ENCODE measurements around the gene MRTFA. TPM values are rescaled to one million over a fixed set of nuclear protein-coding genes. Genes with fewer than 3 reads are reported as not detected.

The MRTFA gene
- total and polyA plus RNA-seq, 9 of the 15 experiments (the other 6 are each of a cell fraction or from before 2014, with no cell fraction given) = 0.84 to 21.1 (median 3.7) TPM

DNA sequence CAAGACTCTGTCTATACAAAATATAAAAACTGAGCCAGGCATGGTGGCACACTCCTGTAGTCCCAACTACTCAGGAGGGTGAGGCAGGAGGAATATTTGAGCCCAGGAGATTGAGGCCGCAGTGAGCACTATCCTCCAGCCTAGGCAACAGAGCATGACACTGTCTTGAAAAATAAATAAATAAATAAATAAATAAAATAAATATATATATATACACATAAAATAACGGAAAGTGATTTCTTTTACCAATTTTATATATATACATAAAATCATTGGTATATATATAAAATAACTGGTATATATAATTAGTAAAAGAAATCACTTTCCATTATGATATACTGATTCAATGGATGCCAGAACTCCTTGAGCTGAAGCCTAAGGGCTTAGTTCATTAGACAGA lies 91.8 kb downstream of the MRTFA start:
- BruUV-seq (replicated peaks) = no TSS peak
- intact Hi-C loops (cut with micrococcal nuclease) = no loop called here
- no peak overlapping the region for H3K4me2 ChIP-seq (ENCODE audit: insufficient read depth, low read length)
- no peaks in the 10 kb centered on the region for H3K9me1 ChIP-seq (ENCODE audit: control insufficient read depth, insufficient read depth, low read length)
- DNase-seq (ENCODE audit: extremely low read depth in 1 of 4, low spot score in 3 of 4) = no peak
- H3K4me3 ChIP-seq = no peak overlapping the region
- no peak overlapping the region for H3K27ac ChIP-seq (ENCODE audit: extremely low read depth, low read depth, low read length)
- in situ Hi-C loops (cut with MboI) = no loop called here
- no peaks in the 10 kb centered on the region for H4K20me1 ChIP-seq (replicated peaks; ENCODE audit: control insufficient read depth, insufficient read depth, low read length)
- H3K79me2 ChIP-seq (ENCODE audit: control insufficient read depth, insufficient read depth, low read length) = 0 out of 3 replicates have a peak, but pooled peaks cover 2% of the 10 kb centered on the region
- no peak overlapping the region for H3K9ac ChIP-seq (ENCODE audit: insufficient read depth in 1 of 2, low read depth in 2 of 2, low read length in 2 of 2)
- no peaks in the 10 kb centered on the region for H3K36me3 ChIP-seq (ENCODE audit: control insufficient read depth, insufficient read depth, low read length)
- POLR2A ChIA-PET = interaction anchor here (1.4 kb wide), 1 partner anchor 11 kb away, joined by 4 read pairs; no protein-coding TSS in a partner anchor
- no peaks in the 10 kb centered on the region for H3K9me3 ChIP-seq (replicated peaks; ENCODE audit: control insufficient read depth, insufficient read depth, low read depth, low read length)
- 100% methylated on average over 1 of the region's 2 CpGs for WGBS (ENCODE audit: insufficient coverage, low coverage, missing lambda C conversion rate)
- no peaks in the 10 kb centered on the region for H3K27me3 ChIP-seq (ENCODE audit: control insufficient read depth in 2 of 2, insufficient read depth in 2 of 2, low read length in 2 of 2)
- FAIRE-seq = no peak
- no peak for ATAC-seq
- H3K4me1 ChIP-seq (replicated peaks in 1 of 2; ENCODE audit: control insufficient read depth in 2 of 2, insufficient read depth in 2 of 2, low read length in 2 of 2) = no peaks in the 10 kb centered on the region; a peak in 1 of 5 replicates
- no peak overlapping the region for H2AFZ ChIP-seq (ENCODE audit: low read depth, low read length)
- no peak for TF ChIP-seq BCL6 (CRISPR knock-in tag; IDR thresholded peaks at IDR 0.05)
- no peak for TF ChIP-seq STAG1 (CRISPR knock-in tag; IDR thresholded peaks at IDR 0.05; ENCODE audit: borderline replicate concordance)
- no peak for TF ChIP-seq ZNF507 (tag; conservative IDR thresholded peaks at IDR 0.05)
- no peak for TF ChIP-seq ZNF41 (CRISPR knock-in tag; conservative IDR thresholded peaks at IDR 0.05)
- no peak for TF ChIP-seq TEAD1 (CRISPR knock-in tag; IDR thresholded peaks at IDR 0.05)
- no peak for TF ChIP-seq ZNF217 (CRISPR knock-in tag; IDR thresholded peaks at IDR 0.05)
- CTCF ChIA-PET (ENCODE audit: low intra/inter-chr PET ratio) = no interaction called here

DNA sequence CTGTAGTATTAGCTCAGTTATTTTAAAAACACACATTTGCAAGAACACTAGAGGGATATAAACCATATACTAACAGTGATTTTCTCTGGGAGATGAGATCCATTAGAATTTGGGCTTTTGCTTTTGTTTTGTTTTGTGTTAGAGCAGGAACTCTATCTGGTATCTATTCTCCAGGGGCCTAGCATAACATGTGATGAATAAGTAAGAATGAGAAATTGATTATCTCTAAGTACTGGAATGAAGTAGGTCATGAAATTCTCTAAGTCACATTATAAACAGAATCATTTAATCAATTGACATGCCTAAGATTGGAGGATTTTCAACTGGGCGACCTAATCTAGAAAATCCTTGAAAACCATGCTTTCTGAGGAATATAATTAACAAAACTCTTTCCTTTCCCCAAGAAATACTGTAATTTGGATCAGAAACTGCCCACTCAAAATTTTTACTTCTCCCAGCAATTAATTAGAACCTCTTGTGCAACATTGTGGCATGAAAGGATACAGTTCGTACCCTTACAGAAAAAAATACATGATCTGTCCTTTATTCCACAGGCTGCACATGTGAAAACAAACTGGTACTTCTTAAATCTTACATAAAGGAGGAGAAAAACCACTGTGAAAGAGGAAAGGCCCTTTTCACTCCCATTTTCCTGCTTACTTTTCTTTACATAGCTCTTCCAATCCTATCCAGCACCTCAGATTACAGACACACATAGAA lies 93.5 kb downstream of the MRTFA start:
- intact Hi-C loops (cut with micrococcal nuclease) = no loop called here
- DNase-seq (ENCODE audit: extremely low read depth in 1 of 4, low spot score in 3 of 4) = no peak
- H3K36me3 ChIP-seq (ENCODE audit: control insufficient read depth, insufficient read depth, low read length) = no peaks in the 10 kb centered on the region
- H3K9ac ChIP-seq (ENCODE audit: insufficient read depth in 1 of 2, low read depth in 2 of 2, low read length in 2 of 2) = no peak overlapping the region
- no peak for TF ChIP-seq IRF1 (CRISPR knock-in tag; IDR thresholded peaks at IDR 0.05; ENCODE audit: borderline replicate concordance)
- TF ChIP-seq MCM2 (IDR thresholded peaks at IDR 0.05; ENCODE audit: low read depth) = no peak
- TF ChIP-seq, protein P1, sequence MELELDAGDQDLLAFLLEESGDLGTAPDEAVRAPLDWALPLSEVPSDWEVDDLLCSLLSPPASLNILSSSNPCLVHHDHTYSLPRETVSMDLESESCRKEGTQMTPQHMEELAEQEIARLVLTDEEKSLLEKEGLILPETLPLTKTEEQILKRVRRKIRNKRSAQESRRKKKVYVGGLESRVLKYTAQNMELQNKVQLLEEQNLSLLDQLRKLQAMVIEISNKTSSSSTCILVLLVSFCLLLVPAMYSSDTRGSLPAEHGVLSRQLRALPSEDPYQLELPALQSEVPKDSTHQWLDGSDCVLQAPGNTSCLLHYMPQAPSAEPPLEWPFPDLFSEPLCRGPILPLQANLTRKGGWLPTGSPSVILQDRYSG (tag; conservative IDR thresholded peaks at IDR 0.05; ENCODE audit: low read depth) = no peak
- H3K9me3 ChIP-seq (replicated peaks; ENCODE audit: control insufficient read depth, insufficient read depth, low read depth, low read length) = no peaks in the 10 kb centered on the region
- POLR2A ChIA-PET = no interaction called here
- no peaks in the 10 kb centered on the region; a peak in 1 of 5 replicates for H3K4me1 ChIP-seq (replicated peaks in 1 of 2; ENCODE audit: control insufficient read depth in 2 of 2, insufficient read depth in 2 of 2, low read length in 2 of 2)
- no peak for FAIRE-seq
- H3K4me2 ChIP-seq (ENCODE audit: insufficient read depth, low read length) = no peak overlapping the region
- no TSS peak for BruUV-seq (replicated peaks)
- 0 out of 3 replicates have a peak, but pooled peaks cover 2% of the 10 kb centered on the region for H3K79me2 ChIP-seq (ENCODE audit: control insufficient read depth, insufficient read depth, low read length)
- H4K20me1 ChIP-seq (replicated peaks; ENCODE audit: control insufficient read depth, insufficient read depth, low read length) = no peaks in the 10 kb centered on the region
- no peak overlapping the region for H2AFZ ChIP-seq (ENCODE audit: low read depth, low read length)
- CTCF ChIA-PET (ENCODE audit: low intra/inter-chr PET ratio) = no interaction called here
- H3K27ac ChIP-seq (ENCODE audit: extremely low read depth, low read depth, low read length) = no peak overlapping the region
- no peak overlapping the region for H3K4me3 ChIP-seq
- H3K9me1 ChIP-seq (ENCODE audit: control insufficient read depth, insufficient read depth, low read length) = no peaks in the 10 kb centered on the region
- in situ Hi-C loops (cut with MboI) = no loop called here
- no peaks in the 10 kb centered on the region for H3K27me3 ChIP-seq (ENCODE audit: control insufficient read depth in 2 of 2, insufficient read depth in 2 of 2, low read length in 2 of 2)
- ATAC-seq = no peak
- 82% methylated on average over 2 of the region's 2 CpGs for WGBS (ENCODE audit: insufficient coverage, low coverage, missing lambda C conversion rate)
